GM23338 (cell line): ENCODE results near the gene DLG2. TPM values are rescaled to one million over a fixed set of nuclear protein-coding genes. Genes with fewer than 3 reads are reported as not detected.

Experiments used
- ATAC-seq: fragments of 200-7000 bp; cut with Tn5 transposase; 3 replicates; pipeline ENCODE4 v1.9.1; 2020
- DNase-seq: peaks from one replicate; pipeline ENCODE4 v3.0.0-alpha.2; 2015; ENCODE audit warnings: low spot score
- H2AFZ ChIP-seq: fragments of 200-600 bp; sonication (generic); 2 replicates; pipeline ENCODE4 v1.8.0; 2016; ENCODE audit warnings: antibody characterized with exemption, mild to moderate bottlenecking, moderate library complexity
- H3F3A ChIP-seq: fragments of 200-600 bp; sonication (generic); replicated peaks from 2 replicates; pipeline ENCODE4 v1.8.0; 2017; ENCODE audit warnings: antibody characterized with exemption, mixed run types, low read depth
- H3K27ac ChIP-seq: fragments of 200-600 bp; sonication (generic); 2 replicates; pipeline ENCODE4 v1.6.1; 2016; ENCODE audit warnings: low read depth
- H3K27me3 ChIP-seq: fragments of 200-600 bp; sonication (generic); 2 replicates; pipeline ENCODE4 v1.8.0; 2016; ENCODE audit warnings: mild to moderate bottlenecking, mixed run types, moderate library complexity; ENCODE audit not compliant: insufficient read depth
- H3K36me3 ChIP-seq: fragments of 200-600 bp; sonication (generic); 2 replicates; pipeline ENCODE4 v1.8.0; 2016; ENCODE audit warnings: mild to moderate bottlenecking; ENCODE audit not compliant: insufficient read depth
- H3K4me1 ChIP-seq: fragments of 200-600 bp; sonication (generic); 2 replicates; pipeline ENCODE4 v1.8.0; 2016; ENCODE audit warnings: mild to moderate bottlenecking, moderate library complexity; ENCODE audit not compliant: insufficient read depth
- H3K4me2 ChIP-seq: fragments of 200-600 bp; sonication (generic); 2 replicates; pipeline ENCODE4 v1.7.1; 2017; ENCODE audit warnings: mixed run types
- H3K4me3 ChIP-seq: fragments of 200-600 bp; sonication (generic); 2 replicates; pipeline ENCODE4 v1.6.1; 2016; ENCODE audit warnings: mixed run types
- H3K79me2 ChIP-seq: fragments of 200-600 bp; sonication (generic); replicated peaks from 2 replicates; pipeline ENCODE4 v1.8.0; 2017; ENCODE audit warnings: mild to moderate bottlenecking; ENCODE audit not compliant: insufficient read depth
- H3K9me2 ChIP-seq: fragments of 200-600 bp; sonication (generic); 2 replicates; pipeline ENCODE4 v1.8.0; 2017; ENCODE audit not compliant: insufficient read depth
- H4K20me1 ChIP-seq: fragments of 200-600 bp; sonication (generic); replicated peaks from 2 replicates; pipeline ENCODE4 v1.8.0; 2017; ENCODE audit warnings: mild to moderate bottlenecking; ENCODE audit not compliant: insufficient read depth
- H3K27ac Mint-ChIP-seq: 2 replicates; pipeline ENCODE4 v1.8.0; 2020; ENCODE audit warnings: inconsistent platforms, mild to moderate bottlenecking, moderate library complexity, mixed read lengths
- H3K27me3 Mint-ChIP-seq: 3 replicates; pipeline ENCODE4 v1.8.0; 2022; ENCODE audit warnings: low read depth, mild to moderate bottlenecking, moderate library complexity, mixed read lengths, inconsistent platforms; ENCODE audit not compliant: insufficient read depth, poor library complexity
- H3K36me3 Mint-ChIP-seq: 3 replicates; pipeline ENCODE4 v1.8.0; 2021; ENCODE audit warnings: low read depth, mild to moderate bottlenecking, inconsistent platforms, moderate library complexity, mixed read lengths
- H3K4me1 Mint-ChIP-seq: 3 replicates; pipeline ENCODE4 v1.8.0; 2020; ENCODE audit warnings: mild to moderate bottlenecking, inconsistent platforms, mixed read lengths
- H3K4me3 Mint-ChIP-seq: 3 replicates; pipeline ENCODE4 v1.8.0; 2021; ENCODE audit warnings: moderate library complexity, mild to moderate bottlenecking, inconsistent platforms, mixed read lengths
- H3K9me3 Mint-ChIP-seq: 3 replicates; pipeline ENCODE4 v1.8.0; 2020; ENCODE audit warnings: moderate library complexity, mild to moderate bottlenecking, inconsistent platforms, mixed read lengths
- CREB1 ChIP-seq: fragments of 250-450 bp; sonication (Bioruptor Pico); IDR thresholded peaks from 2 replicates; pipeline ENCODE4 v1.5.0; 2020; ENCODE audit warnings: low read depth, mild to moderate bottlenecking, moderate library complexity
- EZH2 ChIP-seq: fragments of 200-600 bp; sonication (generic); IDR thresholded peaks from one replicate; pipeline ENCODE4 v1.8.0; 2017; ENCODE audit warnings: antibody characterized with exemption, mild to moderate bottlenecking, low read depth; ENCODE audit not compliant: unreplicated experiment
- EZH2phosphoT487 ChIP-seq: fragments of 200-600 bp; sonication (generic); IDR thresholded peaks from one replicate; pipeline ENCODE4 v1.8.1; 2018; ENCODE audit warnings: antibody characterized with exemption; ENCODE audit not compliant: unreplicated experiment
- JUNB ChIP-seq: IDR thresholded peaks from one replicate; pipeline ENCODE4 v1.6.1; 2016; ENCODE audit warnings: antibody characterized with exemption; ENCODE audit not compliant: unreplicated experiment
- NANOG ChIP-seq: IDR thresholded peaks from 2 replicates; pipeline ENCODE4 v1.6.1; 2016; ENCODE audit warnings: antibody characterized with exemption, borderline replicate concordance
- POLR2AphosphoS5 ChIP-seq: IDR thresholded peaks from 2 replicates; pipeline ENCODE4 v1.6.1; 2016; ENCODE audit warnings: antibody characterized with exemption, low read depth
- STAT1 ChIP-seq: IDR thresholded peaks from one replicate; pipeline ENCODE4 v1.6.1; 2016; ENCODE audit warnings: antibody characterized with exemption; ENCODE audit not compliant: unreplicated experiment
- ZNF114 ChIP-seq: fragments of 250-450 bp; sonication (Bioruptor Pico); IDR thresholded peaks from 2 replicates; pipeline ENCODE4 v1.5.0; 2020; ENCODE audit warnings: mild to moderate bottlenecking, moderate library complexity
- ZNF331 ChIP-seq: fragments of 250-450 bp; sonication (Bioruptor Pico); IDR thresholded peaks from 2 replicates; pipeline ENCODE4 v1.5.0; 2020; ENCODE audit warnings: low read depth, mild to moderate bottlenecking, moderate library complexity
- polyA plus RNA-seq: library from polyadenylated mRNA; unstranded; fragments of >200 nt; fragmentation: Nextera tagmentation; extraction: Ambion mirVana; gene quantifications from 2 replicates; pipeline ENCODE4 v1.2.1, GENCODE V29; 2016
- total RNA-seq: library from RNA; depleted of rRNA; stranded (reverse); fragments of >200 nt; shearing (Covaris generic); gene quantifications from 2 replicates; pipeline ENCODE4 v1.2.3, GENCODE V29; 2014
- TF ChIP-seq, protein P1 (sequence below): IDR thresholded peaks from 2 replicates; pipeline ENCODE4 v1.6.1; 2016; ENCODE audit warnings: antibody characterized with exemption
- TF ChIP-seq, protein P2 (sequence below): IDR thresholded peaks from one replicate; pipeline ENCODE4 v1.6.1; 2018; ENCODE audit warnings: antibody characterized with exemption; ENCODE audit not compliant: unreplicated experiment
- TF ChIP-seq, protein P3 (sequence below), 2 experiments: fragments of 200-600 bp in 1 of 2; sonication (generic) in 1 of 2; conservative IDR thresholded peaks; 2 replicates each; pipeline versions ENCODE4 v1.5.1 to v1.6.1; 2016 to 2017; ENCODE audit warnings: antibody characterized with exemption in 2 of 2, low read depth in 2 of 2, mild to moderate bottlenecking in 2 of 2, moderate library complexity in 1 of 2

The DLG2 gene
- total and polyA plus RNA-seq, 2 experiments from 2014 or later = 19.8 to 21.5 TPM

DNA sequence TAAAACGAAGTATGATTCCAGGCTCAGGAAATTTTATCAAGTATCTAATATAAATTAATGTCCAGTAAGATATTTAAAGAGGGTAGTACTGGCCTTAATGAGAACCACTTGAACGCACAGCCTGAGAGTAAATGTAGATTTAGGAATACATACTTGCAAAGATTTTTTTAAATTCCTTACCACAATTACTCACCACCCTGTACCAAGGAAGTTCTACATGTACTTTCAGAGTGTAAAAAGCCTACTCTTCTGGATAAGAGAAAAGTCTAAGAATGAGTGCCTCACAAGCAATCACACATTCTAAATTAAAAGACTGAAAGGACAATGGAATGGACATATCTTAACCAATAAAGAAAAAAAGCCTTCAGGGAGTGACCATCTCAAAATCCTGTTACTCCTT lies 697.4 kb downstream of the DLG2 start:
- H3K36me3 ChIP-seq = no peaks in the 10 kb centered on the region
- no peak overlapping the region for H3K4me2 ChIP-seq
- H3K79me2 ChIP-seq = no peaks in the 10 kb centered on the region
- DNase-seq (no peak), ATAC-seq (no peak)
- no peaks in the 10 kb centered on the region for H3K9me2 ChIP-seq
- H4K20me1 ChIP-seq = no peaks in the 10 kb centered on the region
- Mint-ChIP-seq H3K36me3 (no peaks in the 10 kb centered on the region), H3K27ac (no peak overlapping the region), H3K27me3 (no peaks in the 10 kb centered on the region), H3K4me3 (no peak overlapping the region), H3K4me1 (peaks cover 4% of the 10 kb centered on the region), H3K9me3 (no peaks in the 10 kb centered on the region)
- H3K4me3 ChIP-seq = no peak overlapping the region
- TF ChIP-seq ZNF114 (CRISPR knock-in tag) (no peak), JUNB (no peak), POLR2AphosphoS5 (no peak), EZH2 (no peak), CREB1 (CRISPR knock-in tag) (no peak)
- TF ChIP-seq, protein P1, sequence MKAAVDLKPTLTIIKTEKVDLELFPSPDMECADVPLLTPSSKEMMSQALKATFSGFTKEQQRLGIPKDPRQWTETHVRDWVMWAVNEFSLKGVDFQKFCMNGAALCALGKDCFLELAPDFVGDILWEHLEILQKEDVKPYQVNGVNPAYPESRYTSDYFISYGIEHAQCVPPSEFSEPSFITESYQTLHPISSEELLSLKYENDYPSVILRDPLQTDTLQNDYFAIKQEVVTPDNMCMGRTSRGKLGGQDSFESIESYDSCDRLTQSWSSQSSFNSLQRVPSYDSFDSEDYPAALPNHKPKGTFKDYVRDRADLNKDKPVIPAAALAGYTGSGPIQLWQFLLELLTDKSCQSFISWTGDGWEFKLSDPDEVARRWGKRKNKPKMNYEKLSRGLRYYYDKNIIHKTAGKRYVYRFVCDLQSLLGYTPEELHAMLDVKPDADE = no peak
- TF ChIP-seq, protein P2, sequence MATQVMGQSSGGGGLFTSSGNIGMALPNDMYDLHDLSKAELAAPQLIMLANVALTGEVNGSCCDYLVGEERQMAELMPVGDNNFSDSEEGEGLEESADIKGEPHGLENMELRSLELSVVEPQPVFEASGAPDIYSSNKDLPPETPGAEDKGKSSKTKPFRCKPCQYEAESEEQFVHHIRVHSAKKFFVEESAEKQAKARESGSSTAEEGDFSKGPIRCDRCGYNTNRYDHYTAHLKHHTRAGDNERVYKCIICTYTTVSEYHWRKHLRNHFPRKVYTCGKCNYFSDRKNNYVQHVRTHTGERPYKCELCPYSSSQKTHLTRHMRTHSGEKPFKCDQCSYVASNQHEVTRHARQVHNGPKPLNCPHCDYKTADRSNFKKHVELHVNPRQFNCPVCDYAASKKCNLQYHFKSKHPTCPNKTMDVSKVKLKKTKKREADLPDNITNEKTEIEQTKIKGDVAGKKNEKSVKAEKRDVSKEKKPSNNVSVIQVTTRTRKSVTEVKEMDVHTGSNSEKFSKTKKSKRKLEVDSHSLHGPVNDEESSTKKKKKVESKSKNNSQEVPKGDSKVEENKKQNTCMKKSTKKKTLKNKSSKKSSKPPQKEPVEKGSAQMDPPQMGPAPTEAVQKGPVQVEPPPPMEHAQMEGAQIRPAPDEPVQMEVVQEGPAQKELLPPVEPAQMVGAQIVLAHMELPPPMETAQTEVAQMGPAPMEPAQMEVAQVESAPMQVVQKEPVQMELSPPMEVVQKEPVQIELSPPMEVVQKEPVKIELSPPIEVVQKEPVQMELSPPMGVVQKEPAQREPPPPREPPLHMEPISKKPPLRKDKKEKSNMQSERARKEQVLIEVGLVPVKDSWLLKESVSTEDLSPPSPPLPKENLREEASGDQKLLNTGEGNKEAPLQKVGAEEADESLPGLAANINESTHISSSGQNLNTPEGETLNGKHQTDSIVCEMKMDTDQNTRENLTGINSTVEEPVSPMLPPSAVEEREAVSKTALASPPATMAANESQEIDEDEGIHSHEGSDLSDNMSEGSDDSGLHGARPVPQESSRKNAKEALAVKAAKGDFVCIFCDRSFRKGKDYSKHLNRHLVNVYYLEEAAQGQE = no peak
- H2AFZ ChIP-seq = no peak overlapping the region
- no peaks in the 10 kb centered on the region for H3K4me1 ChIP-seq
- H3K27me3 ChIP-seq = no peaks in the 10 kb centered on the region
- H3K27ac ChIP-seq = no peak overlapping the region
- no peaks in the 10 kb centered on the region for H3F3A ChIP-seq

DNA sequence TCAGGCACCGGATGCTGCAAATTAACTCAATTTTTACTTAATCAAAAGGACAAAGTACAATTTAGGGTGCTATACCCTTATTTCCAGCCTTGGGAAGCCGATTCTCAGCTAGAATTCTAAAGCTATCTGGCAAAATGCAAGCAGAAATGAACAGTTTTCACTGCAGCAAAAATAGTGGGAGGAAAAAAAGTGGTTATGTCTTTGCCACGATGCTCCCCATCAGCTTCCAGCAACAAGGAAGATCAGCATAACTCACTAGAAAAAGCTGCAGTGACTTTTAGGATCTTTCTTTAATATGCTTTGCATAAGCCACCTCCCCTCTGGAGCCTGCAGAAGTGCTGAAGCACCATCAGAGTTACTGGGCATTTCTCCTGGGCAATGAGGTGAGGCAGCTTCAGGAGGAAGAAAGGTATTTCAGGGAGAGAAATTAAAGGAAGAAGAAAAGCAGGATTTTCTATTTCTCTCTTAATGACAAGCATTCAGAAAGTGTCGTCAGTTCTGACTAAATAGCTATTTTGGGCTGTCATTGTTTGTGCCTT lies 702.9 kb downstream of the DLG2 start:
- peak overlapping the region; percentile 34; the same call in 1 of the 2 replicates for H3K4me2 ChIP-seq
- no peak overlapping the region for H3K4me3 ChIP-seq
- peak overlapping the region; percentile 44; the same call in 1 of the 2 replicates for H2AFZ ChIP-seq
- peaks cover 45% of the 10 kb centered on the region for H3K4me1 ChIP-seq
- no peaks in the 10 kb centered on the region for H3K36me3 ChIP-seq
- H3F3A ChIP-seq = no peaks in the 10 kb centered on the region
- Mint-ChIP-seq H3K9me3 (no peaks in the 10 kb centered on the region), H3K27ac (0 out of 2 replicates have a peak overlapping the region, but pooled peaks have one; percentile 26), H3K4me1 (peaks cover 48% of the 10 kb centered on the region), H3K36me3 (no peaks in the 10 kb centered on the region), H3K27me3 (no peaks in the 10 kb centered on the region), H3K4me3 (no peak overlapping the region)
- no peak overlapping the region for H3K27ac ChIP-seq
- no peak for DNase-seq
- TF ChIP-seq NANOG (no peak), STAT1 (no peak), EZH2 (no peak), EZH2phosphoT487 (no peak), POLR2AphosphoS5 (no peak), ZNF331 (CRISPR knock-in tag) (no peak), CREB1 (CRISPR knock-in tag) (no peak), ZNF114 (CRISPR knock-in tag) (no peak), JUNB (no peak)
- TF ChIP-seq, protein P3, sequence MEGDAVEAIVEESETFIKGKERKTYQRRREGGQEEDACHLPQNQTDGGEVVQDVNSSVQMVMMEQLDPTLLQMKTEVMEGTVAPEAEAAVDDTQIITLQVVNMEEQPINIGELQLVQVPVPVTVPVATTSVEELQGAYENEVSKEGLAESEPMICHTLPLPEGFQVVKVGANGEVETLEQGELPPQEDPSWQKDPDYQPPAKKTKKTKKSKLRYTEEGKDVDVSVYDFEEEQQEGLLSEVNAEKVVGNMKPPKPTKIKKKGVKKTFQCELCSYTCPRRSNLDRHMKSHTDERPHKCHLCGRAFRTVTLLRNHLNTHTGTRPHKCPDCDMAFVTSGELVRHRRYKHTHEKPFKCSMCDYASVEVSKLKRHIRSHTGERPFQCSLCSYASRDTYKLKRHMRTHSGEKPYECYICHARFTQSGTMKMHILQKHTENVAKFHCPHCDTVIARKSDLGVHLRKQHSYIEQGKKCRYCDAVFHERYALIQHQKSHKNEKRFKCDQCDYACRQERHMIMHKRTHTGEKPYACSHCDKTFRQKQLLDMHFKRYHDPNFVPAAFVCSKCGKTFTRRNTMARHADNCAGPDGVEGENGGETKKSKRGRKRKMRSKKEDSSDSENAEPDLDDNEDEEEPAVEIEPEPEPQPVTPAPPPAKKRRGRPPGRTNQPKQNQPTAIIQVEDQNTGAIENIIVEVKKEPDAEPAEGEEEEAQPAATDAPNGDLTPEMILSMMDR (conservative IDR thresholded peaks at IDR 0.05; ENCODE audit: low read depth in 2 of 2) = no peak
- TF ChIP-seq, protein P1 = no peak
- TF ChIP-seq, protein P2 = no peak
- no peaks in the 10 kb centered on the region for H4K20me1 ChIP-seq
- ATAC-seq = peak; percentile 41
- no peaks in the 10 kb centered on the region for H3K9me2 ChIP-seq
- no peaks in the 10 kb centered on the region for H3K79me2 ChIP-seq
- H3K27me3 ChIP-seq = no peaks in the 10 kb centered on the region
